IMR-90 (cell line): Measurements from ENCODE around the gene CEP72. TPM values are rescaled to one million over a fixed set of nuclear protein-coding genes. Genes with fewer than 3 reads are reported as not detected.

ENCODE experiments used
- ATAC-seq: fragments of 200-7000 bp; cut with Tn5 transposase; 2 replicates; pipeline ENCODE4 v1.9.1; 2020; ENCODE audit warnings: low read depth, mild to moderate bottlenecking, moderate library complexity
- BruUV-seq: library from RNA; stranded (reverse); fragments of 400-500 nt; replicated peaks from 2 replicates; lab custom pipeline; 2021; lab: Mats Ljungman, UMichigan
- CTCF ChIA-PET: fragments of 300-600 bp; formaldehyde crosslinking; extraction: SDS; loops from one replicate; lab custom pipeline; 2021; ENCODE audit warnings: antibody characterized with exemption; lab: Yijun Ruan, JAX
- POLR2A ChIA-PET: fragments of 300-600 bp; sonication (Branson Sonifier 250); formaldehyde crosslinking; loops from one replicate; lab custom pipeline; 2022; ENCODE audit warnings: antibody characterized with exemption; ENCODE audit not compliant: unreplicated experiment; lab: Charles Lee
- DNase-seq: peaks from one replicate; pipeline ENCODE4 v3.0.0; 2013
- H2AFZ ChIP-seq: replicated peaks from 2 replicates; pipeline ENCODE3; 2013; ENCODE audit warnings: low read length, mild to moderate bottlenecking; ENCODE audit not compliant: poor library complexity
- H2AK5ac ChIP-seq: 2 replicates; pipeline ENCODE4 v1.6.1; 2013; ENCODE audit warnings: low read depth, low read length, inconsistent platforms
- H2AK9ac ChIP-seq: replicated peaks from 2 replicates; pipeline ENCODE3; 2013; ENCODE audit warnings: mild to moderate bottlenecking, low read depth, low read length, moderate library complexity; ENCODE audit not compliant: poor library complexity
- H2BK120ac ChIP-seq: 2 replicates; pipeline ENCODE4 v1.6.1; 2013; ENCODE audit warnings: low read depth, low read length, inconsistent platforms
- H2BK15ac ChIP-seq: 3 replicates; pipeline ENCODE4 v1.6.1; 2013; ENCODE audit warnings: low read depth, low read length, inconsistent platforms
- H2BK20ac ChIP-seq: 2 replicates; pipeline ENCODE4 v1.6.1; 2013; ENCODE audit warnings: low read depth, mild to moderate bottlenecking, inconsistent platforms, low read length, moderate library complexity
- H2BK5ac ChIP-seq: 2 replicates; pipeline ENCODE4 v1.6.1; 2013; ENCODE audit warnings: mild to moderate bottlenecking, low read depth, low read length, inconsistent platforms; ENCODE audit not compliant: poor library complexity, severe bottlenecking
- H3K14ac ChIP-seq: replicated peaks from 2 replicates; pipeline ENCODE4 v1.6.1; 2013; ENCODE audit warnings: low read depth, low read length, inconsistent platforms
- H3K18ac ChIP-seq: 2 replicates; pipeline ENCODE4 v1.6.1; 2013; ENCODE audit warnings: low read depth, low read length, control low read depth
- H3K23ac ChIP-seq: 2 replicates; pipeline ENCODE4 v1.6.1; 2013; ENCODE audit warnings: low read depth, low read length, inconsistent platforms
- H3K27ac ChIP-seq: 2 replicates; pipeline ENCODE4 v1.5.1; 2013; ENCODE audit warnings: mild to moderate bottlenecking, control low read depth, low read length; ENCODE audit not compliant: insufficient read depth
- H3K27me3 ChIP-seq: 2 replicates; pipeline ENCODE4 v1.6.1; 2013; ENCODE audit warnings: low read length; ENCODE audit not compliant: control insufficient read depth, insufficient read depth
- H3K36me3 ChIP-seq: 2 replicates; pipeline ENCODE4 v1.6.1; 2013; ENCODE audit warnings: low read length, mixed read lengths; ENCODE audit not compliant: control insufficient read depth, insufficient read depth
- H3K4ac ChIP-seq: 2 replicates; pipeline ENCODE4 v1.6.1; 2013; ENCODE audit warnings: low read depth, low read length, inconsistent platforms
- H3K4me1 ChIP-seq: 2 replicates; pipeline ENCODE4 v1.6.1; 2013; ENCODE audit warnings: low read length, mixed read lengths; ENCODE audit not compliant: control insufficient read depth, insufficient read depth
- H3K4me2 ChIP-seq: 2 replicates; pipeline ENCODE4 v1.6.1; 2013; ENCODE audit warnings: low read depth, mild to moderate bottlenecking, control low read depth, low read length, moderate library complexity
- H3K4me3 ChIP-seq: 2 replicates; pipeline ENCODE4 v1.5.1; 2013; ENCODE audit warnings: low read depth, mild to moderate bottlenecking, control low read depth, low read length, moderate library complexity; ENCODE audit not compliant: insufficient read depth
- H3K56ac ChIP-seq: 2 replicates; pipeline ENCODE4 v1.6.1; 2013; ENCODE audit warnings: low read length, inconsistent platforms; ENCODE audit not compliant: insufficient read depth; ENCODE audit errors: extremely low read depth
- H3K79me1 ChIP-seq, 2 experiments: 2 replicates each; pipeline ENCODE4 v1.6.1; 2013; ENCODE audit warnings: low read length in 2 of 2, inconsistent platforms in 1 of 2, low read depth in 1 of 2
- H3K9ac ChIP-seq: 2 replicates; pipeline ENCODE4 v1.6.1; 2013; ENCODE audit warnings: low read depth, low read length, control low read depth
- H3K9me1 ChIP-seq: 2 replicates; pipeline ENCODE4 v1.6.1; 2013; ENCODE audit warnings: low read length, inconsistent platforms; ENCODE audit not compliant: insufficient read depth
- H3K9me3 ChIP-seq: 2 replicates; pipeline ENCODE4 v1.6.1; 2013; ENCODE audit warnings: low read length; ENCODE audit not compliant: control insufficient read depth, insufficient read depth
- H4K20me1 ChIP-seq: 2 replicates; pipeline ENCODE4 v1.6.1; 2013; ENCODE audit warnings: low read length, inconsistent platforms; ENCODE audit not compliant: insufficient read depth
- H4K5ac ChIP-seq: 2 replicates; pipeline ENCODE4 v1.6.1; 2013; ENCODE audit warnings: mild to moderate bottlenecking, low read depth, low read length, control low read depth
- H4K8ac ChIP-seq, 2 experiments: 2 replicates each; pipeline ENCODE4 v1.6.1; 2013; ENCODE audit warnings: low read depth in 2 of 2, low read length in 2 of 2, control low read depth in 1 of 2, inconsistent platforms in 1 of 2
- H4K91ac ChIP-seq: 2 replicates; pipeline ENCODE4 v1.6.1; 2013; ENCODE audit warnings: low read depth, low read length, inconsistent platforms; ENCODE audit not compliant: insufficient read depth
- CTCF ChIP-seq: conservative IDR thresholded peaks from 2 replicates; pipeline ENCODE4 v1.5.1; 2012; ENCODE audit warnings: mild to moderate bottlenecking, low read depth, low read length, improper control_type of control experiment
- ELK1 ChIP-seq: fragments of 150-350 bp; IDR thresholded peaks from 2 replicates; pipeline ENCODE4 v1.6.1; 2016; ENCODE audit warnings: low read depth, mild to moderate bottlenecking, low read length, moderate library complexity, borderline replicate concordance
- MAFK ChIP-seq: IDR thresholded peaks from 2 replicates; pipeline ENCODE4 v1.6.1; 2012; ENCODE audit warnings: low read depth, low read length, improper control_type of control experiment
- MXI1 ChIP-seq: IDR thresholded peaks from 2 replicates; pipeline ENCODE4 v1.6.1; 2012; ENCODE audit warnings: low read depth, mild to moderate bottlenecking, low read length, moderate library complexity, borderline replicate concordance
- SMC3 ChIP-seq: fragments of 150-350 bp; IDR thresholded peaks from 2 replicates; pipeline ENCODE4 v1.6.1; 2016; ENCODE audit warnings: low read depth, mild to moderate bottlenecking, antibody characterized with exemption, low read length, moderate library complexity
- USF2 ChIP-seq: fragments of 150-350 bp; IDR thresholded peaks from 2 replicates; pipeline ENCODE4 v1.6.1; 2017; ENCODE audit warnings: mild to moderate bottlenecking, antibody characterized with exemption, low read length, low read depth
- WGBS, 2 experiments: methylation state at CpG; one replicate each; pipeline versions ENCODE4 v1.1.5 to v1.1.7; 2013; ENCODE audit warnings: missing lambda C conversion rate in 2 of 2; ENCODE audit not compliant: insufficient read length in 1 of 2; ENCODE audit errors: extremely low coverage in 2 of 2; 5-methylcytosine and 5-hydroxymethylcytosine counted together
- dilution Hi-C: fragments of 300-500 bp; cut with HindIII; formaldehyde crosslinking; loops from one replicate; pipeline ENCODE4 v1.14.3; 2018; ENCODE audit warnings: low sequenced_read_pairs; ENCODE audit not compliant: unreplicated experiment
- in situ Hi-C: fragments of 300-500 bp; cut with MboI; formaldehyde crosslinking; loops from 3 replicates; pipeline ENCODE4 v1.14.3; 2019; ENCODE audit warnings: low sequenced_read_pairs, inconsistent platforms, mixed read lengths
- intact Hi-C: fragments of 100-400 bp; cut with micrococcal nuclease; formaldehyde crosslinking; loops from 2 replicates; pipeline ENCODE4 v1.10.0; 2022
- polyA plus RNA-seq, 3 experiments: library from polyadenylated mRNA; depleted of rRNA; stranded (reverse); fragments of >200 nt; gene quantifications; 2 replicates each; pipeline ENCODE4 v1.2.3, GENCODE V29; 2012; ENCODE audit warnings: low replicate concordance in 1 of 3
- total RNA-seq: library from RNA; depleted of rRNA; stranded (reverse); fragments of >200 nt; gene quantifications from 2 replicates; pipeline ENCODE4 v1.2.3, GENCODE V29; 2012

Gene CEP72
- total and polyA plus RNA-seq, 2 of the 4 experiments (the other 2 are of a cell fraction) = 2.9 to 4.3 TPM

GRCh38 chr5:634191-634590 lies 22.1 kb downstream of the CEP72 start:
- BruUV-seq = no TSS peak
- H3K36me3 ChIP-seq = peaks cover 13% of the 10 kb centered on the region

More at GRCh38 chr5:634191-634590, 22.1 kb downstream of the CEP72 start:
- Histone ChIP-seq H2BK120ac (no peak overlapping the region), H4K91ac (no peak overlapping the region), H2AK9ac (no peak overlapping the region), H3K9me3 (no peaks in the 10 kb centered on the region; the same call in 1 of the 2 replicates), H3K56ac (no peak overlapping the region), H2BK15ac (no peak overlapping the region), H3K4me1 (no peaks in the 10 kb centered on the region), H4K8ac (no peak overlapping the region), H3K27ac (no peak overlapping the region), H2AFZ (no peak overlapping the region), H3K9me1 (no peaks in the 10 kb centered on the region), H3K4me3 (no peak overlapping the region), H4K20me1 (no peaks in the 10 kb centered on the region), H3K23ac (no peak overlapping the region), H3K79me1 (no peaks in the 10 kb centered on the region), H3K9ac (no peak overlapping the region), H3K14ac (no peak overlapping the region), H3K27me3 (no peaks in the 10 kb centered on the region), H3K4me2 (no peak overlapping the region), H4K5ac (no peak overlapping the region), H2AK5ac (no peak overlapping the region), H2BK5ac (no peak overlapping the region), H3K18ac (no peak overlapping the region), H2BK20ac (no peak overlapping the region), H3K4ac (no peak overlapping the region)
- TF ChIP-seq USF2 (no peak), MXI1 (no peak), MAFK (no peak), CTCF (no peak), SMC3 (no peak), ELK1 (no peak)
- no peak for ATAC-seq
- CTCF ChIA-PET = no interaction called here
- in situ Hi-C loops (no loop called here), intact Hi-C loops (no loop called here), dilution Hi-C loops (no loop called here)
- POLR2A ChIA-PET = no interaction called here
- WGBS, 2 experiments = 96% methylated on average over 11 of the region's 12 CpGs; no CpG with 5 or more reads in 1 of the 2 experiments
- DNase-seq = no peak
